ENCODE data around the gene PPOX.

Gene PPOX

DNA sequence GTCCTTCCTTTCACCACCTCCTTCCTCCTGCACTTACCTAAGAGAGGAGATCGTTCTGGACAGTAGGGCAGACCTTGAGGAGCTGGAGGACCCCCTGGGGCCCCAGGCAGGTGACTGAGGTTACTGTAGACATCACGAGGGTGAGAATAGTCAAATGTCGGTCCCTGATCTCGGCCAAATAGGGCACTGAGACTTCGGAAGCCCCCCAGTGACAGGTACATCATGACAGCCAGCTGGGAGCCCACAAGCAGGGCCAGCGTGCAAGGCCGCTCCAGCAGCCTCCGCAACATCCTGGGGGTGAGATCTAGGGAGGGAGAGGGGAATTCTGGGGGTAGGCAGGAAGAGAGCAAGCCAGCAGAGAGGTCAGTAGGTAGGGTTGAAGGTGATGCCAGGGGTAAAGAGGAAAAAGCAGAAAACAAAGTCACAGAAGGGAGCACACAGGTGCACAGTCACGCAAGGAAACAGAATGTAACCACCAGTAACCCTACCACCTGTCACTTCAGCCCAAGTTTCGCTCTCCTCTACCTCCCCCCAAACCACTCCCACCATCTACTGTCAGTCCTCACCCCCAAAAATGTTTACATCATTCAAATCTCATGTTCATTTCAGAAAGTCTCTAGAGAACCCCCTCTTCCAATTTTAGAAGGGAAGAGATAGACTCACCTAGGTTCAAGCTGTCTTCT lies 9.7 kb downstream of the PPOX start:
- no peak for DNase-seq (ENCODE audit: low read depth, low spot score)

DNA sequence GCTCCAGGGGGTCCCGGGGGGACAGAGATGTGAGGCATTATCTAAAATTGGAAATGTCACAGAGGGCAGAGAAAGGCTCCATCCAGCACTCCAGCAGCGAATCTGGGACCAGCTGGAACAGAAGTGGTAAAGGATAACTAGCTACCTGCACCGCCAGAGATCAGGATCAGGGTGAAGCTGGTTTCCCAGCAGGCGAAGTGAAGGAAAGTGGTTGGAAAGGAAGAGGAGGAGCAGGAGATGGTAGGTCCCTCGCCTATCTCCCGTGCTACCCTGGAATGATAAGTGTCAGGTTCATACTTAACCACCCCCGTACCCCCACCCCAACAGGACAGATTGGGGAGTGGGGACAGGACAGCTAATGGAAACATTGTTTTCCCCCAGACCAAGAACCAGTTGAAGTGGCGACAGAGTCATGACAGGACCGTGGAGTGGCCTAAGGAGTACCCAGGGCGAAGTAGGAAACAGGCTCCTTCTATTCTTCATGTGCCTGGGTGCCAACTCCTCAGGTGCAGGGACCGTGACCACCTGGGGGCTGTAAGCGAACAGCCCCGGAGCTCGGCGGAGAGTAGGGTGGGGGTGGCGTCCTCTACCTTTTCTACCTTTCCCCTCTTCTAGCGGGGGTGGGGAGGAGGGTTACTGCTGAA lies 10.4 kb downstream of the PPOX start:
- DNase-seq (ENCODE audit: low read depth, low spot score), result no peak

DNA sequence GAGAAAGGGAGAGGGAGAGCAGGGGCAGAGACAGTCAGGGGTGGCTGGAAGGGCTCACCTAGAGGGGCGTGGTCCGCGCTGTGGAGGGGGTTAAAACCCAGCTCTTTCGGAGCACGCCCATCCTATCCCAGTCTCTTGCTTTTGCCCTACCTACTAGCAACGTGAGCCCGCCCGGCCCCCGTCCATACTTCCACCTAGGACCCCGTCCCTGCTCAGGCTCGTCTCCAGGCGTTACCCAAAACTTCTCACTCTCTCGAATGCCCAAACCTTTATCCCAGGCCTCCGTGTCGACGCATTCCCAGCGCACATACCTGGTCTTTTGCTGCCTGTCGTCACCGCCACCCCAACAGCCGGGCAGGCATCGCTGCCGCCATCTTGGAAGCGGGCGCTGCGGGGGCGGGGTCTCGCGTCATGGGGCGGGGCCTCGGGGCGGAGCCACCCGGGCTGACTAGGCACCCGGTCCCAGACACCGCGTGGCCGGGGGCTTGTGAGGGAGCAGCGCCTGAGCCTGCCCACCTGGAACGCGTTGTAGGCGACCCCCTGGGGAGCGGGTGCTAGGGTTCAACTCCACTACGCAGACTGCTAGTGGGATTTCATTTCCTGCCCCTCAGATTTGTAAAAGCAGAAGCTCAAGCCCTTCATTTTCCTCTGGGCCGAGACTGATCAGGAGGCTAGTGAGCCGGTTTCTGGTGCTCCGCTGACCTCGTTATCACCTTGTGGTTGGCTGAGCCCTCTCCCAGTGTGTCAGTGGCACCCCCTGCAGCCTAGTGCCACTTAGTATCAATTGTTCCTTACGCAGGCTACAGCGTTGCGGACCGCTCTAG lies 11.1 kb downstream of the PPOX start, which contains the start of gene B4GALT3:
Gene B4GALT3, minus strand, starts transcription at position 396 of the 824 bp plus-strand sequence. CDS start 1,447 bp downstream, outside the sequence.
- no peak for DNase-seq (ENCODE audit: low read depth, low spot score)

GRCh38 chr1:161177936-161178244 lies 11.7 kb downstream of the PPOX start:
- DNase-seq (ENCODE audit: low read depth, low spot score), result no peak

DNA sequence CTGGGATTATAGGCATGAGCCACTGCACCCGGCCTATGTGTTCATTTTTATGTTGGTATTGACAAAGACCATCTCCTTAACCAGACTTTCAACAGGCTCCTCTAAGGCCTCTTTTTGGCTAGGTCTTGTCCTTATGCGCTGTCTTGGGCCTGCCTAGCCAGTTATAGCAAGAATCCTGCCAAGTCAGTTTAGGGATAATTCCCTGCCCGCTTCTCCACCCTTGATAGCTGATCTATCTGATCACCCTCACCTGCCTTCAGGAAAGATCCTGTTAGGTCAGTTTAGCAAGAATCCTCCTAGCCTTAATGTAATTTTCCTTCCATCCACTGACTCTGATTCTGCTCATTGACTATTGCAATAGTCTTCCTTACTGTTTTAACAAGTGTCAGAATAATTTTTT lies 13.5 kb downstream of the PPOX start:
- no peak for DNase-seq (ENCODE audit: low read depth, low spot score)

DNA sequence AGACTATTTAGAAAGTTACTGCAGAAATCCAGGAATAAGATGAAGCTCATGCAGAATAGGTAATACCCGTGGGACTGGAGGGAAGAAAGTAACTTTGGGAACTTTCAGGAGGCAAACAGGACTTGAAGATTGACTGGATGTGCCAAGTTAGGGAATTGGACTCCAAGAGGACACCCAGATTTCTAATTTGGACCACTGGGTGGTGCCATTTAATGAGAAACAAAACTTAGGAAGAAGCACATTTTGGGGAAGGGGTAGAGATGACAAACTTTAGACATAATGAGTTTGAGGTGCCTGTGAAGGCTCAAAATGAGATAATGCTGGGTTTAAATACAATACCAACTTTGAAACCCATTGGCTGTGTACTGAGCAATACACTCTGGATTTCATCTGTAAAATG lies 14.4 kb downstream of the PPOX start:
- no peak for DNase-seq (ENCODE audit: low read depth, low spot score)

DNA sequence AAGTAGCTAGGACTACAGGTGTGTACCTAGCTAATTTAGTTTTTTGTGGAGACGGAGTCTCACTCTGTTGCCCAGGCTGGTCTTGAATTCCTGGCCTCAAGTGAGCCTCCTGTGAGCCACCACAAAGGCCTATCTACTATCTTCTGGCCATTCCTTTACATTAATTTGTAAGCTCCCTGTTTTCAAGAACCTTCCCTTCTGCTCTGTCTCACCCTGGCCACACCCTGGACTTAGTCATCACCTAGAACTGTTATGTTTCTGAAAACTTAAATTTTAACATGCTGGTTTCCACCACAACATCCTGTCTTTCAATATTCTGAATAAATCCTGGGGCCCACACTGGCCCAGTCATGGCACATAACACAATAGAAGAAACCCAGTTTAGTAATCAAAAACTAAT lies 16.0 kb downstream of the PPOX start:
- DNase-seq (ENCODE audit: low read depth, low spot score), result no peak

DNA sequence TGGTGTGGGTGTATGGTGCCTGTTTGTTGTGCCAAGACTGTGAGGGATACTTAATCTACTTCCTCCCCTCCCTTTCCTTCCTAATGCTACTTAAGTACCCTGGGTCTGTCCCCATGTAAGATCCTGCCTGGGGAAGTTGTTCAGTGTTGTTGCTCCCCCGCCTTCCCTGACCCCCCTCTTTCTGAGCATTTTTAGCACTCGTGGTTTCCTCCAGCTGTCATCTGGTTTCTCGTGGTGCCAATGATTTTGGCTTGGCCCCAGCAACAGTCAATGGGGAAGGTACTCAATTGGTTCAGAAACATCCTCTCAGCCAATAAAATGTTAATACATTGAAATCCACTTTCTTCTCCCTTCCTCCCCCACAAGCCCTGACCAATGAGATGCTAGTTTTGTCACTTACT lies 19.1 kb downstream of the PPOX start:
- no peak for DNase-seq (ENCODE audit: low read depth, low spot score)

DNA sequence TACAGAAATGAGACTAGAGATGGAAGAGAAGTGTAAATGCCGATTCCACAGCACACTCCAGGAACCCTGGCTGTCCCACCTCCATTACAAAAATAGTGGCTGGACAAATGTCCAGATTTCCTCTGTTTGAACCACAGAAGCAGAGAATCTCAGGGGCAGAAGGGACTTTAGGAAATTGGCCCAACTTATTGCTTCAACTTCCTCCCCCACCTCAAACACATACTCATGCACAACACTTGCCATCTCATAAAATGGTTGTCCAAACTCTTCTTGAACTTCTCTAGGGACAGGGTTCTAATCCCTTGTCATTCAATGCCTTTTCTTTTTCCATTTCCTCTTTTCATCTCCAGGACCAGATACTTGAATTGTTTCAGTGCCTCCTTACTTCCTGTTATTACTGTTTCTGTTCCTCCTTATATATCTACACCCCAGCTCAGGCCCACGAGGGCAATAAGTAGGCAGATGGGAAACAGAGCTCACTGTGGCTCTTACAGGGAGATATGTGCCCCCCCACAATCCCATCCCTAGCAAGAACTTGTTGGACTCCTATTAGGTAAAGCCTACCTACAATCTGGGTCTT lies 19.6 kb downstream of the PPOX start:
- no peak for DNase-seq (ENCODE audit: low read depth, low spot score)

- DNase-seq (ENCODE audit: low read depth, low spot score), result no peak
Measured at GRCh38 chr1:161187311-161187710, 21.1 kb downstream of the PPOX start.

GRCh38 chr1:161188381-161188780 lies 22.2 kb downstream of the PPOX start:
- DNase-seq (ENCODE audit: low read depth, low spot score), result no peak

DNA sequence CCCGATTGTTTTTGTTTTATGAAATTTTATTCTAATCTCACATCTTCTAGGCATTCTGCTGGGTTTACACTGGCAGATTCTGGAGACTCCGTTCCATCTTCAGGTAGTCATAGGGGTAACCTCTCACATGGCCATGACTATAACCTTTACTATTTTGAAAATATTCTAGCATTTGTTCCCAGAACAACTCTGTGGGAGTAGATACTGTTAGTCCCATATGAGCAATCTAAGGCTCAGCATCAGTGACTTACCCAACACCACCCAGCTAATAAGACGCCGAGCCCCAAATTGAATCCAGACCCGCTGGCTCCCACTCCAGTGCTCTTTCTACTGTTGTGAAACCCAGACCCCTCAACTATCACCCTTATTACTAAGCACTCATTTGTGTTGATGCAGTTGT lies 22.8 kb downstream of the PPOX start:
- DNase-seq (ENCODE audit: low read depth, low spot score), result no peak

DNA sequence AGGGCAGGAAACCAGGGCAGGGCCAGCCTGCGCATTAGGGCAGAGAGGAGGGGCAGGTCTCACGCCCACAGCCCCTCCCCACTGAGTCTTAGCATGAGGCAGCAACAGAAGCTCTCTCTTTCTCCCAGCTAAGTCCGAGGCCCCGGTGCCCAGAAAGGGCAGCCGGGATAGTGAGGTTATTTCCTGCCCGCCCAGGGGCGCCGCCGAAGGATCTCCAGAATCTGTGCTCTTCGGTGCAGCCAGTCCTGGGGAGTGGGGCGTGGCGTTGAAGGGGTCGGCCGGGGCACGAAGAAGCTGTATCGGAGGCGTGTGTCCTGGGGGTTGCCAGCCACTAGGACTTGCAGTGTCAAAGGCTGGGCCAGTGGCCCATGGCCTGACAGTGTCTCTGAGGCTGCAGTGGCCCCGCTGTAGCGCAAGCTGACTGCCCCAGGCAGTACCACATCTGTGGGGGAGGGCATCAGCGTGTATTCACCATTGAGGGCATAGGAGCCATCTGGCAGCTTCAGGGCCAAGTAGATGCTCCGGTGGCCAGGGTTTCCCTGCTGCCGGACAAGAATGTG lies 24.8 kb downstream of the PPOX start:
- no peak for DNase-seq (ENCODE audit: low read depth, low spot score)

- DNase-seq (ENCODE audit: low read depth, low spot score), result no peak
Measured at GRCh38 chr1:161191971-161192370, 25.7 kb downstream of the PPOX start.

DNA sequence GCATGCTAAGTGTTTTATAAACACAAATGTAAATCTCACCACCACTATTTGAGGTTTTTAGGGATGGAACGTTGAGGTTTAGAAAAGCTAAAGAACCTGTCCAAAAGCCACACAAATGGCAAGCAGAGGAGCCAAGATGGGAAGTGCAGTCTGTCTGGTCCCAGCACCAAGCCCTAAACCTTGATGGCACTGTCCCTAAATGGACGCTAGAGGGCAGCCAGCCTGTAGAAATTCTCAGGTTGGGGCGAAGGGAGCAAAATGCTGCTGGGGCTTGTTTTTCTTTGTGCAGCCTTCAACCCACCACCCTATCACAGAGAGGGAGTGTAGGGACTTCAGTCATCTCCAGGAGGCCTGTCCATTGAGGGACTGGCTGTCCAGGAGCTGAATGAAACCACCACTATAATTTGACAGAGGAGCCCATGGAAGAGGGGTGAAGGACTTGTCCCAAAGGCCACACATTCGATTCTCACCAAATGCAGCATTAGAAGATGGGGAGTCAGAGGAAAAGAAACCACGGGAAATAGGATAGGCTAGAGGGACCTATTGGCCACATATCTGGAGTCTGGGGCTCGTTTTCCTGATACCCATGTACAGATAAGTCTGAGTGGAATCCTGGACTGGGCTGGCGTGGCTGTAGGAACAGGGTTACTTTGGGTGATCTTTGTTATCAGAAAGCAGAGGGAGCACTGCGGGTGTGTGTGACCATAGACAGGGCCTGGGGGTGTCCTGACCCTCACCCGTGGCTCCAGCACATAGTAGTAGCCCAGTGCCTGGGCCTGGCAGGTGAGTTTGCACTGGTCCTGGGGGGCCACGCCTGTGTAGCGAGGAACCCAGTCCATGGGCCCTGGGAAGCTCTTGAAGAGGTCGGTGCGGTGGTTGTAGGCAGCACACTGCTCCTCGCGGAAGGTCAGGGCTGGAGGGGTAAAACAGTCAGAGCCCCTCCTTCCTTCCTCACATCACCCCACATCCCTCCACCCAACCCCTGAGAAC lies 26.5 kb downstream of the PPOX start:
- DNase-seq (ENCODE audit: low read depth, low spot score), result no peak

DNA sequence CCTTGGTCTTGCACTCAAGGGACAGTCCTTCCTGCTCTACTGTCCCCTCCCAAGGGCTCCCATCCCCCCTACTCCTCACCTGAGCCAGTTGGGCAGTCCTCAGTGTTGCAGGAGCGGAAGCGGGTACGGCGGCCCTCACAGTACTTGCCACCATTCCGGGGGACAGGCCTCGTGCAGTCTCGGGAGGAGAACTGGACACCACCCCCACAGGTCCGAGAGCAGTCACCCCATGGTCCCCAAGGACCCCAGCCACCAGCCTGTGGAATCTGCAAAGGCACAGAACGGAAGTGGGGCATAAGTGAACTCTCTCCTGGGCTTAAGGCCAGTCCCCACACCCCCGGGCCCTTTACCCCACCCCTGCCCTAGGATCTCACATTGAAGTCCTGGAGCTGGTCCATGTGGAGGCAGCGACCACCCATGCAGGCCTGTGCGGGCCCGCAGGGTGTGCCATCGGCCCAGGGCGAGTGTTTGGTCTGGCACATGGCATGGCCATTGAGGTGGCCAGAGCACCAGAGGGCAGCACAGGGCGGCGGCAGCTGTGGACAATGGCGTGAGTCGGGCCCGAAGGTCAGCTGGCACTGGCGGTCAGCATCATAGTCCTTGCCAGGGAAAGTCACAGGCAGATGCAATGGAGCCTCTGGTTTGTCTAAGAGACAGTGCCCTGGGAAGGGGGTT lies 27.5 kb downstream of the PPOX start:
- DNase-seq (ENCODE audit: low read depth, low spot score), result no peak

DNA sequence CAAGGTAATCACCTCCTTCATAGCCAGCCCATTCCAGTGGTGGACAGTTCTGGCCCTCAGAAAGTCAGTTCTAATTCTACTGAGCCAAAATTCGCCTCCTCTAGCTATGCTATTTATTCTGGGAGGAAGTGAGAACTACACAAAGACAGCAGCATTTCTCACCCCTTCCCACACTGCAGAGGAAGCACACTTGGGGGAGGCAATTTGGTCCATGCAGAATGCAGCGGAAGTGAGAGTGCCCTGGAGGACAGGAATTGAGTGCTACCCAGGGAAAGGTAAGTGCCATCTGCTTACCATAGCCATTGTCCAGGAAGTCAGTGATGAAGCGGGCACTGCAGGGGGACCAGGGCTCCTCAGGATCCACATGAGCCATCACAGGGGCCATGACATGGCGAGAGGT lies 28.9 kb downstream of the PPOX start:
- no peak for DNase-seq (ENCODE audit: low read depth, low spot score)

DNA sequence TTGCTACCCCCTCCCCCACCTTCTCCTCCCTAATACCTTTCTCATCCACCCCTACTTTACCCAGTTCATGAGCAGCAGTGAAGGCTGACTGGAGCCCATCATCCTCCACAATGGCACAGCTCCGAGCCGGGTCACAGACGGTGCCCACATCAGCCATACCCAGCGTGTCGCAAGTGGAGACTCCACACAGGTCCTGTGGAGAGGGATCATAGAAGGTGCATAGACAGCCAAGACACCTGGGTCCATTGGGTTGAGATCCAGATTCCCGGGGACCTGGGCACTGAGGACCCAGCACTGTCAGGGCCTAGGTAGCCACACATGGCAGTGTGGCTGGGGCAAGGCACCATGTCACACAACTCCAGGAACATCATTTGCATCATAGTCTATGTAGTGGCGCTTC lies 29.9 kb downstream of the PPOX start:
- DNase-seq (ENCODE audit: low read depth, low spot score), result no peak

- DNase-seq (ENCODE audit: low read depth, low spot score), result no peak
Measured at GRCh38 chr1:161196521-161197451, 30.6 kb downstream of the PPOX start.
